GM10266 (cell line): ENCODE measurements around the gene ARHGEF26.

ENCODE experiments used
- DNase-seq: peaks from one replicate; pipeline ENCODE4 v3.0.0; 2012; ENCODE audit errors: extremely low spot score
- CTCF ChIP-seq: IDR thresholded peaks from 2 replicates; pipeline ENCODE4 v1.5.1; 2012; ENCODE audit warnings: mild to moderate bottlenecking, low read depth; ENCODE audit not compliant: control insufficient read depth, insufficient read depth; ENCODE audit errors: missing control alignments

The ARHGEF26 gene

GRCh38 chr3:154175041-154175440 lies 53.9 kb downstream of the ARHGEF26 start:
- no peak for TF ChIP-seq CTCF
- DNase-seq: no peak

- TF ChIP-seq CTCF: no peak
- no peak for DNase-seq
These were observed 54.8 kb downstream of the ARHGEF26 start for GRCh38 chr3:154176036-154176435.

GRCh38 chr3:154177406-154177805 lies 56.2 kb downstream of the ARHGEF26 start:
- no peak for TF ChIP-seq CTCF
- DNase-seq: no peak

GRCh38 chr3:154178172-154178571 lies 57.0 kb downstream of the ARHGEF26 start:
- no peak for DNase-seq
- TF ChIP-seq CTCF: no peak

- DNase-seq: no peak
- no peak for TF ChIP-seq CTCF
These were observed 59.9 kb downstream of the ARHGEF26 start for GRCh38 chr3:154180836-154181691.

GRCh38 chr3:154182322-154182922 lies 61.2 kb downstream of the ARHGEF26 start:
- TF ChIP-seq CTCF: no peak
- no peak for DNase-seq

- TF ChIP-seq CTCF: no peak
- no peak for DNase-seq
These were observed 61.8 kb downstream of the ARHGEF26 start for GRCh38 chr3:154182975-154183374.
